Measurements from ENCODE around the gene SLC2A8. TPM values are rescaled to one million over a fixed set of nuclear protein-coding genes. Genes with fewer than 3 reads are reported as not detected.

Gene SLC2A8
- total RNA-seq, 1 experiment from 2014 or later, result 37.4 TPM

- H3K27ac Mint-ChIP-seq, result no peak overlapping the region
- H3K4me1 Mint-ChIP-seq, result peaks cover 2% of the 10 kb centered on the region; the same call in 1 of the 2 replicates
- H3K27me3 Mint-ChIP-seq (ENCODE audit: low read depth), result no peaks in the 10 kb centered on the region
- H3K36me3 Mint-ChIP-seq, result peaks cover 62% of the 10 kb centered on the region
- no peak for DNase-seq (ENCODE audit: low spot score)
- H3K4me3 Mint-ChIP-seq, result no peak overlapping the region
- no peak for ATAC-seq
- H3K9me3 Mint-ChIP-seq, result no peaks in the 10 kb centered on the region
- POLR2A ChIA-PET, result no interaction called here
- CTCF ChIA-PET, result no interaction called here
- TF ChIP-seq ETV6 (CRISPR knock-in tag; IDR thresholded peaks at IDR 0.05), result no peak
- no peak for TF ChIP-seq JUN (CRISPR knock-in tag; IDR thresholded peaks at IDR 0.05)
- no peak for TF ChIP-seq ZNF317 (CRISPR knock-in tag; IDR thresholded peaks at IDR 0.05; ENCODE audit: borderline replicate concordance, low read depth)
- TF ChIP-seq TEAD1 (CRISPR knock-in tag; IDR thresholded peaks at IDR 0.05), result no peak
- TF ChIP-seq, protein P1, sequence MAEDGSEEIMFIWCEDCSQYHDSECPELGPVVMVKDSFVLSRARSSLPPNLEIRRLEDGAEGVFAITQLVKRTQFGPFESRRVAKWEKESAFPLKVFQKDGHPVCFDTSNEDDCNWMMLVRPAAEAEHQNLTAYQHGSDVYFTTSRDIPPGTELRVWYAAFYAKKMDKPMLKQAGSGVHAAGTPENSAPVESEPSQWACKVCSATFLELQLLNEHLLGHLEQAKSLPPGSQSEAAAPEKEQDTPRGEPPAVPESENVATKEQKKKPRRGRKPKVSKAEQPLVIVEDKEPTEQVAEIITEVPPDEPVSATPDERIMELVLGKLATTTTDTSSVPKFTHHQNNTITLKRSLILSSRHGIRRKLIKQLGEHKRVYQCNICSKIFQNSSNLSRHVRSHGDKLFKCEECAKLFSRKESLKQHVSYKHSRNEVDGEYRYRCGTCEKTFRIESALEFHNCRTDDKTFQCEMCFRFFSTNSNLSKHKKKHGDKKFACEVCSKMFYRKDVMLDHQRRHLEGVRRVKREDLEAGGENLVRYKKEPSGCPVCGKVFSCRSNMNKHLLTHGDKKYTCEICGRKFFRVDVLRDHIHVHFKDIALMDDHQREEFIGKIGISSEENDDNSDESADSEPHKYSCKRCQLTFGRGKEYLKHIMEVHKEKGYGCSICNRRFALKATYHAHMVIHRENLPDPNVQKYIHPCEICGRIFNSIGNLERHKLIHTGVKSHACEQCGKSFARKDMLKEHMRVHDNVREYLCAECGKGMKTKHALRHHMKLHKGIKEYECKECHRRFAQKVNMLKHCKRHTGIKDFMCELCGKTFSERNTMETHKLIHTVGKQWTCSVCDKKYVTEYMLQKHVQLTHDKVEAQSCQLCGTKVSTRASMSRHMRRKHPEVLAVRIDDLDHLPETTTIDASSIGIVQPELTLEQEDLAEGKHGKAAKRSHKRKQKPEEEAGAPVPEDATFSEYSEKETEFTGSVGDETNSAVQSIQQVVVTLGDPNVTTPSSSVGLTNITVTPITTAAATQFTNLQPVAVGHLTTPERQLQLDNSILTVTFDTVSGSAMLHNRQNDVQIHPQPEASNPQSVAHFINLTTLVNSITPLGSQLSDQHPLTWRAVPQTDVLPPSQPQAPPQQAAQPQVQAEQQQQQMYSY (CRISPR knock-in tag; IDR thresholded peaks at IDR 0.05), result no peak
- TF ChIP-seq ATF6 (CRISPR knock-in tag; IDR thresholded peaks at IDR 0.05), result no peak
- TF ChIP-seq, protein P2, sequence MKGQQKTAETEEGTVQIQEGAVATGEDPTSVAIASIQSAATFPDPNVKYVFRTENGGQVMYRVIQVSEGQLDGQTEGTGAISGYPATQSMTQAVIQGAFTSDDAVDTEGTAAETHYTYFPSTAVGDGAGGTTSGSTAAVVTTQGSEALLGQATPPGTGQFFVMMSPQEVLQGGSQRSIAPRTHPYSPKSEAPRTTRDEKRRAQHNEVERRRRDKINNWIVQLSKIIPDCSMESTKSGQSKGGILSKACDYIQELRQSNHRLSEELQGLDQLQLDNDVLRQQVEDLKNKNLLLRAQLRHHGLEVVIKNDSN (CRISPR knock-in tag; IDR thresholded peaks at IDR 0.05), result no peak
- TF ChIP-seq ELF4 (CRISPR knock-in tag; IDR thresholded peaks at IDR 0.05; ENCODE audit: low read depth), result no peak
- TF ChIP-seq, protein P3, sequence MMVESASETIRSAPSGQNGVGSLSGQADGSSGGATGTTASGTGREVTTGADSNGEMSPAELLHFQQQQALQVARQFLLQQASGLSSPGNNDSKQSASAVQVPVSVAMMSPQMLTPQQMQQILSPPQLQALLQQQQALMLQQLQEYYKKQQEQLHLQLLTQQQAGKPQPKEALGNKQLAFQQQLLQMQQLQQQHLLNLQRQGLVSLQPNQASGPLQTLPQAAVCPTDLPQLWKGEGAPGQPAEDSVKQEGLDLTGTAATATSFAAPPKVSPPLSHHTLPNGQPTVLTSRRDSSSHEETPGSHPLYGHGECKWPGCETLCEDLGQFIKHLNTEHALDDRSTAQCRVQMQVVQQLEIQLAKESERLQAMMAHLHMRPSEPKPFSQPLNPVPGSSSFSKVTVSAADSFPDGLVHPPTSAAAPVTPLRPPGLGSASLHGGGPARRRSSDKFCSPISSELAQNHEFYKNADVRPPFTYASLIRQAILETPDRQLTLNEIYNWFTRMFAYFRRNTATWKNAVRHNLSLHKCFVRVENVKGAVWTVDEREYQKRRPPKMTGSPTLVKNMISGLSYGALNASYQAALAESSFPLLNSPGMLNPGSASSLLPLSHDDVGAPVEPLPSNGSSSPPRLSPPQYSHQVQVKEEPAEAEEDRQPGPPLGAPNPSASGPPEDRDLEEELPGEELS (CRISPR knock-in tag; IDR thresholded peaks at IDR 0.05), result no peak
- no peak for TF ChIP-seq MYBL2 (CRISPR knock-in tag; IDR thresholded peaks at IDR 0.05)
- TF ChIP-seq OVOL2 (CRISPR knock-in tag; IDR thresholded peaks at IDR 0.05; ENCODE audit: borderline replicate concordance), result no peak
- TF ChIP-seq ZNF232 (CRISPR knock-in tag; IDR thresholded peaks at IDR 0.05), result no peak
- no peak for TF ChIP-seq FOXJ3 (CRISPR knock-in tag; IDR thresholded peaks at IDR 0.05; ENCODE audit: borderline replicate concordance)
- no peak for TF ChIP-seq JAZF1 (CRISPR knock-in tag; IDR thresholded peaks at IDR 0.05)
- TF ChIP-seq CREB1 (CRISPR knock-in tag; IDR thresholded peaks at IDR 0.05), result no peak
- no peak for TF ChIP-seq SMAD3 (CRISPR knock-in tag; IDR thresholded peaks at IDR 0.05; ENCODE audit: borderline replicate concordance)
- TF ChIP-seq, protein P4, sequence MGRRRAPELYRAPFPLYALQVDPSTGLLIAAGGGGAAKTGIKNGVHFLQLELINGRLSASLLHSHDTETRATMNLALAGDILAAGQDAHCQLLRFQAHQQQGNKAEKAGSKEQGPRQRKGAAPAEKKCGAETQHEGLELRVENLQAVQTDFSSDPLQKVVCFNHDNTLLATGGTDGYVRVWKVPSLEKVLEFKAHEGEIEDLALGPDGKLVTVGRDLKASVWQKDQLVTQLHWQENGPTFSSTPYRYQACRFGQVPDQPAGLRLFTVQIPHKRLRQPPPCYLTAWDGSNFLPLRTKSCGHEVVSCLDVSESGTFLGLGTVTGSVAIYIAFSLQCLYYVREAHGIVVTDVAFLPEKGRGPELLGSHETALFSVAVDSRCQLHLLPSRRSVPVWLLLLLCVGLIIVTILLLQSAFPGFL (CRISPR knock-in tag; IDR thresholded peaks at IDR 0.05; ENCODE audit: borderline replicate concordance), result no peak
- TF ChIP-seq RELA (CRISPR knock-in tag; IDR thresholded peaks at IDR 0.05; ENCODE audit: borderline replicate concordance), result no peak
- no peak for TF ChIP-seq SP1 (CRISPR knock-in tag; conservative IDR thresholded peaks at IDR 0.05)
Observed at GRCh38 chr9:127430415-127430814, 33.4 kb downstream of the SLC2A8 start.

Data from WTC11 (cell line).